ENCODE measurements around the gene FOXL2.

Gene FOXL2

DNA sequence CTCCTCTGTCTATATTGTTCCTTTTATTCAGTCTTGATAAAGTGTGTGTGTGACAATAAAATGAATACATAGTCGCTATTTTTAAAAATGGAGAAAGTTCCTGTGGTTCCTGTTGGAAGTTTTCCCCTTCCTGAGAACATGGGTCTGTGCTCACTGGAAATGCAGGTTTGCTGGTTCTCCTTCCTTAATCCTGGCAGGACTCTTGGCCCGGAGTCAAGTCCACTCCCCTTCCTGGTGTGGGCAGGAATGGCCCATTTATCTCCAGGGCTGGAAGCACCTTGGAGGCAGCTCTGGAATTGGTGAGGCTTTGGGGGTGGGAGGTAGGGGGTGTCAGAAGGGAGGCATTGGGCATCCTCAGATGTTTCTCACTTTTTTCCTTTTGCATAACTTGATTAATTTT is 30.1 kb downstream of the FOXL2 start:
- ATAC-seq, result no peak
- TF ChIP-seq, protein P1, sequence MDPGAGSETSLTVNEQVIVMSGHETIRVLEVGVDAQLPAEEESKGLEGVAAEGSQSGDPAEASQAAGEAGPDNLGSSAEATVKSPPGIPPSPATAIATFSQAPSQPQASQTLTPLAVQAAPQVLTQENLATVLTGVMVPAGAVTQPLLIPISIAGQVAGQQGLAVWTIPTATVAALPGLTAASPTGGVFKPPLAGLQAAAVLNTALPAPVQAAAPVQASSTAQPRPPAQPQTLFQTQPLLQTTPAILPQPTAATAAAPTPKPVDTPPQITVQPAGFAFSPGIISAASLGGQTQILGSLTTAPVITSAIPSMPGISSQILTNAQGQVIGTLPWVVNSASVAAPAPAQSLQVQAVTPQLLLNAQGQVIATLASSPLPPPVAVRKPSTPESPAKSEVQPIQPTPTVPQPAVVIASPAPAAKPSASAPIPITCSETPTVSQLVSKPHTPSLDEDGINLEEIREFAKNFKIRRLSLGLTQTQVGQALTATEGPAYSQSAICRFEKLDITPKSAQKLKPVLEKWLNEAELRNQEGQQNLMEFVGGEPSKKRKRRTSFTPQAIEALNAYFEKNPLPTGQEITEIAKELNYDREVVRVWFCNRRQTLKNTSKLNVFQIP (CRISPR knock-in tag; IDR thresholded peaks at IDR 0.05; ENCODE audit: borderline replicate concordance, low read depth), result no peak
- TF ChIP-seq OSR1 (CRISPR knock-in tag; IDR thresholded peaks at IDR 0.05) (no peak), ARNTL (CRISPR knock-in tag; IDR thresholded peaks at IDR 0.05; ENCODE audit: borderline replicate concordance, low read depth) (no peak), ISL1 (CRISPR knock-in tag; IDR thresholded peaks at IDR 0.05) (no peak), ZFP3 (CRISPR knock-in tag; IDR thresholded peaks at IDR 0.05) (no peak), ESRRG (CRISPR knock-in tag; IDR thresholded peaks at IDR 0.05) (no peak), TOX (CRISPR knock-in tag; IDR thresholded peaks at IDR 0.05; ENCODE audit: borderline replicate concordance) (no peak), CSDC2 (CRISPR knock-in tag; IDR thresholded peaks at IDR 0.05) (no peak), SNAI2 (CRISPR knock-in tag; IDR thresholded peaks at IDR 0.05) (no peak), RARB (CRISPR knock-in tag; IDR thresholded peaks at IDR 0.05) (no peak), PPARA (CRISPR knock-in tag; IDR thresholded peaks at IDR 0.05; ENCODE audit: borderline replicate concordance) (no peak), BACH2 (CRISPR knock-in tag; IDR thresholded peaks at IDR 0.05; ENCODE audit: borderline replicate concordance) (no peak), ZNF70 (CRISPR knock-in tag; IDR thresholded peaks at IDR 0.05) (no peak), ZNF565 (CRISPR knock-in tag; conservative IDR thresholded peaks at IDR 0.05; ENCODE audit: low read depth) (no peak), ZFP30 (CRISPR knock-in tag; IDR thresholded peaks at IDR 0.05) (no peak), ZC3H10 (CRISPR knock-in tag; IDR thresholded peaks at IDR 0.05) (no peak), TCF4 (CRISPR knock-in tag; IDR thresholded peaks at IDR 0.05; ENCODE audit: borderline replicate concordance) (no peak)
- TF ChIP-seq, protein P2, sequence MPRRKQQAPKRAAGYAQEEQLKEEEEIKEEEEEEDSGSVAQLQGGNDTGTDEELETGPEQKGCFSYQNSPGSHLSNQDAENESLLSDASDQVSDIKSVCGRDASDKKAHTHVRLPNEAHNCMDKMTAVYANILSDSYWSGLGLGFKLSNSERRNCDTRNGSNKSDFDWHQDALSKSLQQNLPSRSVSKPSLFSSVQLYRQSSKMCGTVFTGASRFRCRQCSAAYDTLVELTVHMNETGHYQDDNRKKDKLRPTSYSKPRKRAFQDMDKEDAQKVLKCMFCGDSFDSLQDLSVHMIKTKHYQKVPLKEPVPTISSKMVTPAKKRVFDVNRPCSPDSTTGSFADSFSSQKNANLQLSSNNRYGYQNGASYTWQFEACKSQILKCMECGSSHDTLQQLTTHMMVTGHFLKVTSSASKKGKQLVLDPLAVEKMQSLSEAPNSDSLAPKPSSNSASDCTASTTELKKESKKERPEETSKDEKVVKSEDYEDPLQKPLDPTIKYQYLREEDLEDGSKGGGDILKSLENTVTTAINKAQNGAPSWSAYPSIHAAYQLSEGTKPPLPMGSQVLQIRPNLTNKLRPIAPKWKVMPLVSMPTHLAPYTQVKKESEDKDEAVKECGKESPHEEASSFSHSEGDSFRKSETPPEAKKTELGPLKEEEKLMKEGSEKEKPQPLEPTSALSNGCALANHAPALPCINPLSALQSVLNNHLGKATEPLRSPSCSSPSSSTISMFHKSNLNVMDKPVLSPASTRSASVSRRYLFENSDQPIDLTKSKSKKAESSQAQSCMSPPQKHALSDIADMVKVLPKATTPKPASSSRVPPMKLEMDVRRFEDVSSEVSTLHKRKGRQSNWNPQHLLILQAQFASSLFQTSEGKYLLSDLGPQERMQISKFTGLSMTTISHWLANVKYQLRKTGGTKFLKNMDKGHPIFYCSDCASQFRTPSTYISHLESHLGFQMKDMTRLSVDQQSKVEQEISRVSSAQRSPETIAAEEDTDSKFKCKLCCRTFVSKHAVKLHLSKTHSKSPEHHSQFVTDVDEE (CRISPR knock-in tag; IDR thresholded peaks at IDR 0.05), result no peak
- TF ChIP-seq, protein P3, sequence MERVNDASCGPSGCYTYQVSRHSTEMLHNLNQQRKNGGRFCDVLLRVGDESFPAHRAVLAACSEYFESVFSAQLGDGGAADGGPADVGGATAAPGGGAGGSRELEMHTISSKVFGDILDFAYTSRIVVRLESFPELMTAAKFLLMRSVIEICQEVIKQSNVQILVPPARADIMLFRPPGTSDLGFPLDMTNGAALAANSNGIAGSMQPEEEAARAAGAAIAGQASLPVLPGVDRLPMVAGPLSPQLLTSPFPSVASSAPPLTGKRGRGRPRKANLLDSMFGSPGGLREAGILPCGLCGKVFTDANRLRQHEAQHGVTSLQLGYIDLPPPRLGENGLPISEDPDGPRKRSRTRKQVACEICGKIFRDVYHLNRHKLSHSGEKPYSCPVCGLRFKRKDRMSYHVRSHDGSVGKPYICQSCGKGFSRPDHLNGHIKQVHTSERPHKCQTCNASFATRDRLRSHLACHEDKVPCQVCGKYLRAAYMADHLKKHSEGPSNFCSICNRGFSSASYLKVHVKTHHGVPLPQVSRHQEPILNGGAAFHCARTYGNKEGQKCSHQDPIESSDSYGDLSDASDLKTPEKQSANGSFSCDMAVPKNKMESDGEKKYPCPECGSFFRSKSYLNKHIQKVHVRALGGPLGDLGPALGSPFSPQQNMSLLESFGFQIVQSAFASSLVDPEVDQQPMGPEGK (CRISPR knock-in tag; IDR thresholded peaks at IDR 0.05; ENCODE audit: borderline replicate concordance), result no peak

DNA sequence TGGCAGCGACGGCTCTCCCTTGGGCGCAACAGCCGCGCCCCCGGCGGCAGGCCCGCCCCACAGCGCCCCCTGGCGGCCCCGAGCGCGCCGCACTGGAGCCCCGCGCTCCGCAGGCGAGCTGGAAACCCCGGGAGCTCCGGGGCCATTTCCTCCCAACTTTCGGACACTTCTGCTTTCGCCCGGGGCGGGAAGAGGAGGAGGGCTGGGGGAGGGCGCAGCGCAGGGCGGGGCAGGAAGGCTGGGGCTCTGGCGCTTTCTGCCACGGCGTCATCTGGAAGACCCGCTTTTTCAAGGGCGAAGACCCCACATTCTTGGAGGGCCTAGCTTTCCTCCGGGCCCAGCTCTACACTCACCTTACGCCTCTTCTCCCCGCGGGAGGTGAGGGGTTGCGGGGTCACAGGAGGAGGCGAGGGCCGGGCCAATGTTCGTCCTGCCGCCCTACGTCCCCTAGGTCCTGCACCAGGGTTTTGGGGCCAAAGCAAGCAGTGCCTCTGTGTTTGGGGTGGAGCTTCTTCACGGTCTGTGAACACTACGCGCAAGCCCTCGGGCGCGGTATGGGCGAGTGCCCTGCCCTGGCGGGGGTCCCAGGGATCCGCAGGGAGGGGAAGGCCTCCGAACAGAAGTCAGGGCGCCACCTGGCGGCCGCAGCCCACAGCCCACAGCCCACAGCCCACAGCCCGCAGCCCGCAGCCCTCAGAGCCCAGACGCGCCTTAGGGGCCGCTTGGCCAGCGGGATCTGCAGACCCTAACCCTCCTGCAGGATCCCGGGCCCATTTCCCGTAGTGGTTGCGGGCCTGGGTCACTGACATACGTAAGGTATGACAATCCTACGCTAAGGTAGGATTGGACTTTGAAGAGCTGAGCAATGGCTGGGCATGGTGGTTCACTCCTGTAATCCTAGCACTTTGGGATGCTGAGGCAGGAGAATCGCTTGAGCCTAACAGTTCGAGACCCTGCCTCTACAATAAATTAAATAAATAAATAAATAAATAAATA is 31.1 kb downstream of the FOXL2 start:
- ATAC-seq, result peak; percentile 96
- TF ChIP-seq CSDC2 (CRISPR knock-in tag; IDR thresholded peaks at IDR 0.05) (no peak), ZNF565 (CRISPR knock-in tag; conservative IDR thresholded peaks at IDR 0.05; ENCODE audit: low read depth) (no peak), ZNF8 (CRISPR knock-in tag; IDR thresholded peaks at IDR 0.05) (no peak), ARNTL (CRISPR knock-in tag; IDR thresholded peaks at IDR 0.05; ENCODE audit: borderline replicate concordance, low read depth) (no peak), RARB (CRISPR knock-in tag; IDR thresholded peaks at IDR 0.05) (no peak), GLIS3 (CRISPR knock-in tag; IDR thresholded peaks at IDR 0.05) (no peak), BACH2 (CRISPR knock-in tag; IDR thresholded peaks at IDR 0.05; ENCODE audit: borderline replicate concordance) (no peak), ZNF70 (CRISPR knock-in tag; IDR thresholded peaks at IDR 0.05) (no peak), ZFP3 (CRISPR knock-in tag; IDR thresholded peaks at IDR 0.05) (no peak), ISL1 (CRISPR knock-in tag; IDR thresholded peaks at IDR 0.05) (no peak), ZC3H10 (CRISPR knock-in tag; IDR thresholded peaks at IDR 0.05) (no peak), SNAI2 (CRISPR knock-in tag; IDR thresholded peaks at IDR 0.05) (no peak), PPARA (CRISPR knock-in tag; IDR thresholded peaks at IDR 0.05; ENCODE audit: borderline replicate concordance) (no peak), TOX (CRISPR knock-in tag; IDR thresholded peaks at IDR 0.05; ENCODE audit: borderline replicate concordance) (no peak), OSR1 (CRISPR knock-in tag; IDR thresholded peaks at IDR 0.05) (no peak)
- TF ChIP-seq, protein P3 (CRISPR knock-in tag; IDR thresholded peaks at IDR 0.05; ENCODE audit: borderline replicate concordance), result no peak
- TF ChIP-seq, protein P2 (CRISPR knock-in tag; IDR thresholded peaks at IDR 0.05), result no peak
- TF ChIP-seq, protein P4, sequence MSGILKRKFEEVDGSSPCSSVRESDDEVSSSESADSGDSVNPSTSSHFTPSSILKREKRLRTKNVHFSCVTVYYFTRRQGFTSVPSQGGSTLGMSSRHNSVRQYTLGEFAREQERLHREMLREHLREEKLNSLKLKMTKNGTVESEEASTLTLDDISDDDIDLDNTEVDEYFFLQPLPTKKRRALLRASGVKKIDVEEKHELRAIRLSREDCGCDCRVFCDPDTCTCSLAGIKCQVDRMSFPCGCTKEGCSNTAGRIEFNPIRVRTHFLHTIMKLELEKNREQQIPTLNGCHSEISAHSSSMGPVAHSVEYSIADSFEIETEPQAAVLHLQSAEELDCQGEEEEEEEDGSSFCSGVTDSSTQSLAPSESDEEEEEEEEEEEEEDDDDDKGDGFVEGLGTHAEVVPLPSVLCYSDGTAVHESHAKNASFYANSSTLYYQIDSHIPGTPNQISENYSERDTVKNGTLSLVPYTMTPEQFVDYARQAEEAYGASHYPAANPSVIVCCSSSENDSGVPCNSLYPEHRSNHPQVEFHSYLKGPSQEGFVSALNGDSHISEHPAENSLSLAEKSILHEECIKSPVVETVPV (CRISPR knock-in tag; IDR thresholded peaks at IDR 0.05), result no peak
- TF ChIP-seq, protein P1 (CRISPR knock-in tag; IDR thresholded peaks at IDR 0.05; ENCODE audit: borderline replicate concordance, low read depth), result no peak
